Measurements from ENCODE around the gene CIITA. TPM values are rescaled to one million over a fixed set of nuclear protein-coding genes. Genes with fewer than 3 reads are reported as not detected.

Gene CIITA
- total RNA-seq, 1 experiment from 2014 or later = not detected

- Histone ChIP-seq H2AFZ (ENCODE audit: low read length) (no peak overlapping the region), H3K4ac (ENCODE audit: low read depth, low read length) (no peak overlapping the region), H3K18ac (ENCODE audit: insufficient read length, low read depth, low read length) (no peak overlapping the region), H3K79me1 (ENCODE audit: insufficient read depth, low read depth, low read length, poor library complexity, severe bottlenecking) (no peaks in the 10 kb centered on the region), H4K8ac (replicated peaks; ENCODE audit: insufficient read length, low read depth, low read length) (no peak overlapping the region), H3K79me2 (ENCODE audit: insufficient read depth, low read length) (no peaks in the 10 kb centered on the region), H4K5ac (ENCODE audit: insufficient read length, low read depth, low read length) (no peak overlapping the region), H2BK20ac (ENCODE audit: low read depth, low read length, poor library complexity, severe bottlenecking) (no peak overlapping the region), H3T11ph (ENCODE audit: low read length) (no peak overlapping the region), H2BK15ac (ENCODE audit: low read depth, low read length) (no peak overlapping the region), H3K23me2 (ENCODE audit: insufficient read length, low read depth, low read length, poor library complexity, severe bottlenecking) (no peaks in the 10 kb centered on the region), H3K56ac (ENCODE audit: insufficient read length, low read depth, low read length) (no peak overlapping the region), H3K9me3 (ENCODE audit: control insufficient read depth, low read depth, low read length) (no peaks in the 10 kb centered on the region), H3K23ac (ENCODE audit: insufficient read length, low read depth, low read length) (no peak overlapping the region), H4K91ac (ENCODE audit: insufficient read length, low read depth, low read length) (no peak overlapping the region), H2BK12ac (ENCODE audit: insufficient read length, low read depth, low read length) (no peak overlapping the region), H3K27me3 (ENCODE audit: insufficient read depth, low read length) (no peaks in the 10 kb centered on the region; the same call in 1 of the 2 replicates), H2AK5ac (ENCODE audit: insufficient read length, low read length) (no peak overlapping the region), H3K4me2 (ENCODE audit: insufficient read depth, insufficient read length, low read length) (no peak overlapping the region), H3K27ac (ENCODE audit: insufficient read length, low read depth, low read length) (no peak overlapping the region), H2BK120ac (ENCODE audit: low read depth, low read length, poor library complexity, severe bottlenecking) (no peak overlapping the region), H2BK5ac (ENCODE audit: insufficient read length, low read length) (no peak overlapping the region), H3K14ac (ENCODE audit: insufficient read depth, low read length) (no peak overlapping the region), H3K9ac (ENCODE audit: extremely low read depth, insufficient read length, low read length) (no peak overlapping the region), H4K20me1 (ENCODE audit: control insufficient read depth, insufficient read depth, insufficient read length) (no peaks in the 10 kb centered on the region), H3K4me1 (ENCODE audit: insufficient read depth, low read length) (no peaks in the 10 kb centered on the region)
- Mint-ChIP-seq H3K9me3 (no peaks in the 10 kb centered on the region), H3K4me1 (no peaks in the 10 kb centered on the region), H3K36me3 (ENCODE audit: insufficient read depth in 1 of 3, low read depth in 3 of 3) (no peaks in the 10 kb centered on the region), H3K27me3 (ENCODE audit: low read depth) (peaks cover 6% of the 10 kb centered on the region), H3K4me3 (no peak overlapping the region), H3K27ac (no peak overlapping the region)
- no peak for DNase-seq
- WGBS (ENCODE audit: extremely low coverage, insufficient read length, low lambda C conversion rate) = no CpG with 5 or more reads among the region's 5 CpGs
- TF ChIP-seq, protein P1, sequence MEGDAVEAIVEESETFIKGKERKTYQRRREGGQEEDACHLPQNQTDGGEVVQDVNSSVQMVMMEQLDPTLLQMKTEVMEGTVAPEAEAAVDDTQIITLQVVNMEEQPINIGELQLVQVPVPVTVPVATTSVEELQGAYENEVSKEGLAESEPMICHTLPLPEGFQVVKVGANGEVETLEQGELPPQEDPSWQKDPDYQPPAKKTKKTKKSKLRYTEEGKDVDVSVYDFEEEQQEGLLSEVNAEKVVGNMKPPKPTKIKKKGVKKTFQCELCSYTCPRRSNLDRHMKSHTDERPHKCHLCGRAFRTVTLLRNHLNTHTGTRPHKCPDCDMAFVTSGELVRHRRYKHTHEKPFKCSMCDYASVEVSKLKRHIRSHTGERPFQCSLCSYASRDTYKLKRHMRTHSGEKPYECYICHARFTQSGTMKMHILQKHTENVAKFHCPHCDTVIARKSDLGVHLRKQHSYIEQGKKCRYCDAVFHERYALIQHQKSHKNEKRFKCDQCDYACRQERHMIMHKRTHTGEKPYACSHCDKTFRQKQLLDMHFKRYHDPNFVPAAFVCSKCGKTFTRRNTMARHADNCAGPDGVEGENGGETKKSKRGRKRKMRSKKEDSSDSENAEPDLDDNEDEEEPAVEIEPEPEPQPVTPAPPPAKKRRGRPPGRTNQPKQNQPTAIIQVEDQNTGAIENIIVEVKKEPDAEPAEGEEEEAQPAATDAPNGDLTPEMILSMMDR (conservative IDR thresholded peaks at IDR 0.05) = no peak
Observed at GRCh38 chr16:10852948-10853347, 24.1 kb upstream of the CIITA start.
